ENCODE results near the gene ANKS6. TPM values are rescaled to one million over a fixed set of nuclear protein-coding genes. Genes with fewer than 3 reads are reported as not detected.
A peak's percentile ranks its signal among the peaks of the same experiment; 100 is the strongest.

The ANKS6 gene
- total and polyA plus RNA-seq, 7 donors = 2.5 to 6.2 (median 4.7) TPM

GRCh38 chr9:98834386-98834785 lies 38.0 kb upstream of the ANKS6 start:
- WGBS, 3 donors = 81 to 87% (median 83%) methylated on average over 9 of the region's 9 CpGs
- Histone ChIP-seq H3K27ac (no peak overlapping the region), H3K9me3 (no peaks in the 10 kb centered on the region), H3K36me3 (ENCODE audit: insufficient read depth in 1 of 2, low read depth in 1 of 2) (no peaks in the 10 kb centered on the region), H3K27me3 (ENCODE audit: insufficient read depth in 3 of 3, low read length in 2 of 3) (no peaks in the 10 kb centered on the region), H3K4me1 (no peaks in the 10 kb centered on the region), H3K4me3 (no peak overlapping the region)
- ATAC-seq = no peak
- DNase-seq = no peak
- TF ChIP-seq CTCF (IDR thresholded peaks at IDR 0.05) = no peak
- intact Hi-C loops (cut with DNase I) = no loop called here

GRCh38 chr9:98833090-98833956 lies 37.0 kb upstream of the ANKS6 start:
- ATAC-seq = no peak
- intact Hi-C loops (cut with DNase I) = no loop called here
- H3K9me3 ChIP-seq = no peaks in the 10 kb centered on the region

GRCh38 chr9:98832768-98833089 lies 36.4 kb upstream of the ANKS6 start:
- intact Hi-C loops (cut with DNase I) = no loop called here

More at GRCh38 chr9:98833090-98833956, 37.0 kb upstream of the ANKS6 start:
- peak; percentile 22 to 58 for DNase-seq
- Histone ChIP-seq H3K4me3 (no peak overlapping the region), H3K36me3 (ENCODE audit: insufficient read depth in 1 of 2, low read depth in 1 of 2) (no peaks in the 10 kb centered on the region), H3K4me1 (no peaks in the 10 kb centered on the region), H3K27me3 (ENCODE audit: insufficient read depth in 3 of 3, low read length in 2 of 3) (no peaks in the 10 kb centered on the region), H3K27ac (no peak overlapping the region)
- 75 to 87% (median 76%) methylated on average over 9 of the region's 9 CpGs for WGBS, 3 donors
- no peak for TF ChIP-seq CTCF (IDR thresholded peaks at IDR 0.05)

GRCh38 chr9:98831696-98832095 lies 35.3 kb upstream of the ANKS6 start:
- Histone ChIP-seq H3K4me3 (no peak overlapping the region), H3K27me3 (ENCODE audit: insufficient read depth in 3 of 3, low read length in 2 of 3) (no peaks in the 10 kb centered on the region), H3K36me3 (ENCODE audit: insufficient read depth in 1 of 2, low read depth in 1 of 2) (no peaks in the 10 kb centered on the region), H3K27ac (no peak overlapping the region), H3K4me1 (no peaks in the 10 kb centered on the region), H3K9me3 (no peaks in the 10 kb centered on the region)
- ATAC-seq = no peak
- WGBS, 3 donors = 82 to 87% (median 84%) methylated on average over 16 of the region's 16 CpGs
- TF ChIP-seq CTCF (IDR thresholded peaks at IDR 0.05) = no peak
- intact Hi-C loops (cut with DNase I) = no loop called here
- no peak for DNase-seq

More at GRCh38 chr9:98832768-98833089, 36.4 kb upstream of the ANKS6 start:
- ATAC-seq = no peak
- no peaks in the 10 kb centered on the region for H3K9me3 ChIP-seq
- H3K27ac ChIP-seq = no peak overlapping the region
- no peak for TF ChIP-seq CTCF (IDR thresholded peaks at IDR 0.05)
- DNase-seq = no peak
- H3K4me3 ChIP-seq = no peak overlapping the region
- H3K36me3 ChIP-seq (ENCODE audit: insufficient read depth in 1 of 2, low read depth in 1 of 2) = no peaks in the 10 kb centered on the region
- 99 to 100% (median 100%) methylated on average over 1 of the region's 1 CpG for WGBS, 3 donors
- H3K4me1 ChIP-seq = no peaks in the 10 kb centered on the region
- no peaks in the 10 kb centered on the region for H3K27me3 ChIP-seq (ENCODE audit: insufficient read depth in 3 of 3, low read length in 2 of 3)

GRCh38 chr9:98830554-98830953 lies 34.2 kb upstream of the ANKS6 start:
- ATAC-seq = no peak
- intact Hi-C loops (cut with DNase I) = no loop called here
- 91 to 96% (median 91%) methylated on average over 5 of the region's 5 CpGs for WGBS, 3 donors

More at GRCh38 chr9:98830554-98830953, 34.2 kb upstream of the ANKS6 start:
- no peak overlapping the region for H3K4me3 ChIP-seq
- DNase-seq = no peak
- H3K9me3 ChIP-seq = no peaks in the 10 kb centered on the region
- H3K36me3 ChIP-seq (ENCODE audit: insufficient read depth in 1 of 2, low read depth in 1 of 2) = no peaks in the 10 kb centered on the region
- TF ChIP-seq CTCF (IDR thresholded peaks at IDR 0.05) = no peak
- no peaks in the 10 kb centered on the region for H3K27me3 ChIP-seq (ENCODE audit: insufficient read depth in 3 of 3, low read length in 2 of 3)
- no peak overlapping the region for H3K27ac ChIP-seq
- no peaks in the 10 kb centered on the region for H3K4me1 ChIP-seq
